ENCODE measurements around the gene FLII. TPM values are rescaled to one million over a fixed set of nuclear protein-coding genes. Genes with fewer than 3 reads are reported as not detected.

The FLII gene
- total and polyA plus RNA-seq, 4 donors = 77.4 to 133 (median 126) TPM

- 96% methylated on average over 22 of the region's 22 CpGs for WGBS (ENCODE audit: insufficient coverage)
- Histone ChIP-seq H3K4me3 (ENCODE audit: low read depth, low read length) (no peak overlapping the region), H3K9me3 (ENCODE audit: control insufficient read depth, insufficient read depth, low read length) (no peaks in the 10 kb centered on the region), H3K36me3 (ENCODE audit: control insufficient read depth, insufficient read depth, low read length) (peaks cover 82% of the 10 kb centered on the region), H3K27ac (ENCODE audit: low read depth, low read length) (no peak overlapping the region), H3K27me3 (ENCODE audit: control insufficient read depth, insufficient read depth, low read length) (no peaks in the 10 kb centered on the region), H3K4me1 (ENCODE audit: control insufficient read depth, insufficient read depth, low read length) (peaks cover 31% of the 10 kb centered on the region)
- DNase-seq (ENCODE audit: low read depth in 4 of 6, low spot score in 6 of 6) = no peak
Observed at GRCh38 chr17:18234853-18235380, 23.6 kb downstream of the FLII start.

GRCh38 chr17:18233803-18234518 lies 24.6 kb downstream of the FLII start:
- peaks cover 40% of the 10 kb centered on the region for H3K4me1 ChIP-seq (ENCODE audit: control insufficient read depth, insufficient read depth, low read length)
- peaks cover 80% of the 10 kb centered on the region for H3K36me3 ChIP-seq (ENCODE audit: control insufficient read depth, insufficient read depth, low read length)

GRCh38 chr17:18231164-18231563 lies 27.4 kb downstream of the FLII start:
- Histone ChIP-seq H3K4me3 (ENCODE audit: low read depth, low read length) (no peak overlapping the region), H3K27me3 (ENCODE audit: control insufficient read depth, insufficient read depth, low read length) (no peaks in the 10 kb centered on the region), H3K4me1 (ENCODE audit: control insufficient read depth, insufficient read depth, low read length) (peaks cover 68% of the 10 kb centered on the region), H3K9me3 (ENCODE audit: control insufficient read depth, insufficient read depth, low read length) (no peaks in the 10 kb centered on the region), H3K36me3 (ENCODE audit: control insufficient read depth, insufficient read depth, low read length) (peaks cover 61% of the 10 kb centered on the region), H3K27ac (ENCODE audit: low read depth, low read length) (peak overlapping the region; percentile 83)
- DNase-seq (ENCODE audit: low read depth in 4 of 6, low spot score in 6 of 6) = peak in 4 of 6 donors; percentile 36 to 80 (median 64)
- 24% methylated on average over 9 of the region's 9 CpGs for whole genome bisulfite sequencing (ENCODE audit: insufficient coverage)

More at GRCh38 chr17:18233803-18234518, 24.6 kb downstream of the FLII start:
- H3K27ac ChIP-seq (ENCODE audit: low read depth, low read length) = no peak overlapping the region
- DNase-seq (ENCODE audit: low read depth in 4 of 6, low spot score in 6 of 6) = no peak
- H3K27me3 ChIP-seq (ENCODE audit: control insufficient read depth, insufficient read depth, low read length) = no peaks in the 10 kb centered on the region
- WGBS (ENCODE audit: insufficient coverage) = 96% methylated on average over 22 of the region's 22 CpGs
- no peak overlapping the region for H3K4me3 ChIP-seq (ENCODE audit: low read depth, low read length)
- no peaks in the 10 kb centered on the region for H3K9me3 ChIP-seq (ENCODE audit: control insufficient read depth, insufficient read depth, low read length)

- no peak overlapping the region for H3K4me3 ChIP-seq (ENCODE audit: low read depth, low read length)
- WGBS (ENCODE audit: insufficient coverage) = 39% methylated on average over 13 of the region's 14 CpGs
- no peaks in the 10 kb centered on the region for H3K27me3 ChIP-seq (ENCODE audit: control insufficient read depth, insufficient read depth, low read length)
- peak in 4 of 6 donors; percentile 36 to 77 (median 59) for DNase-seq (ENCODE audit: low read depth in 4 of 6, low spot score in 6 of 6)
- peaks cover 72% of the 10 kb centered on the region for H3K4me1 ChIP-seq (ENCODE audit: control insufficient read depth, insufficient read depth, low read length)
- H3K9me3 ChIP-seq (ENCODE audit: control insufficient read depth, insufficient read depth, low read length) = no peaks in the 10 kb centered on the region
- H3K36me3 ChIP-seq (ENCODE audit: control insufficient read depth, insufficient read depth, low read length) = peaks cover 55% of the 10 kb centered on the region
- peak overlapping the region; percentile 83 for H3K27ac ChIP-seq (ENCODE audit: low read depth, low read length)
Observed at GRCh38 chr17:18230288-18231141, 28.0 kb downstream of the FLII start.

- no peaks in the 10 kb centered on the region for H3K27me3 ChIP-seq (ENCODE audit: control insufficient read depth, insufficient read depth, low read length)
- no peak for DNase-seq (ENCODE audit: low read depth in 4 of 6, low spot score in 6 of 6)
- peak overlapping the region; percentile 83 for H3K27ac ChIP-seq (ENCODE audit: low read depth, low read length)
- no peak overlapping the region for H3K4me3 ChIP-seq (ENCODE audit: low read depth, low read length)
- H3K4me1 ChIP-seq (ENCODE audit: control insufficient read depth, insufficient read depth, low read length) = peaks cover 77% of the 10 kb centered on the region
- H3K9me3 ChIP-seq (ENCODE audit: control insufficient read depth, insufficient read depth, low read length) = no peaks in the 10 kb centered on the region
- 73% methylated on average over 7 of the region's 7 CpGs for WGBS (ENCODE audit: insufficient coverage)
- peaks cover 48% of the 10 kb centered on the region for H3K36me3 ChIP-seq (ENCODE audit: control insufficient read depth, insufficient read depth, low read length)
Observed at GRCh38 chr17:18229771-18230170, 28.8 kb downstream of the FLII start.

- Histone ChIP-seq H3K4me3 (ENCODE audit: low read depth, low read length) (no peak overlapping the region), H3K9me3 (ENCODE audit: control insufficient read depth, insufficient read depth, low read length) (no peaks in the 10 kb centered on the region), H3K27me3 (ENCODE audit: control insufficient read depth, insufficient read depth, low read length) (no peaks in the 10 kb centered on the region), H3K27ac (ENCODE audit: low read depth, low read length) (peak overlapping the region; percentile 83), H3K4me1 (ENCODE audit: control insufficient read depth, insufficient read depth, low read length) (peaks cover 81% of the 10 kb centered on the region), H3K36me3 (ENCODE audit: control insufficient read depth, insufficient read depth, low read length) (peaks cover 45% of the 10 kb centered on the region)
- DNase-seq (ENCODE audit: low read depth in 4 of 6, low spot score in 6 of 6) = no peak
- 63% methylated on average over 3 of the region's 4 CpGs for WGBS (ENCODE audit: insufficient coverage)
Observed at GRCh38 chr17:18229254-18229653, 29.3 kb downstream of the FLII start.

GRCh38 chr17:18228176-18228682 lies 30.3 kb downstream of the FLII start:
- H3K4me1 ChIP-seq (ENCODE audit: control insufficient read depth, insufficient read depth, low read length) = peaks cover 84% of the 10 kb centered on the region
- WGBS (ENCODE audit: insufficient coverage) = 84% methylated on average over 10 of the region's 10 CpGs
- H3K27ac ChIP-seq (ENCODE audit: low read depth, low read length) = peak overlapping the region; percentile 27
- H3K4me3 ChIP-seq (ENCODE audit: low read depth, low read length) = no peak overlapping the region
- H3K36me3 ChIP-seq (ENCODE audit: control insufficient read depth, insufficient read depth, low read length) = peaks cover 34% of the 10 kb centered on the region
- H3K27me3 ChIP-seq (ENCODE audit: control insufficient read depth, insufficient read depth, low read length) = no peaks in the 10 kb centered on the region
- H3K9me3 ChIP-seq (ENCODE audit: control insufficient read depth, insufficient read depth, low read length) = no peaks in the 10 kb centered on the region
- no peak for DNase-seq (ENCODE audit: low read depth in 4 of 6, low spot score in 6 of 6)

GRCh38 chr17:18227635-18228034 lies 30.9 kb downstream of the FLII start:
- Histone ChIP-seq H3K9me3 (ENCODE audit: control insufficient read depth, insufficient read depth, low read length) (no peaks in the 10 kb centered on the region), H3K36me3 (ENCODE audit: control insufficient read depth, insufficient read depth, low read length) (peaks cover 28% of the 10 kb centered on the region), H3K4me3 (ENCODE audit: low read depth, low read length) (no peak overlapping the region), H3K27me3 (ENCODE audit: control insufficient read depth, insufficient read depth, low read length) (no peaks in the 10 kb centered on the region), H3K4me1 (ENCODE audit: control insufficient read depth, insufficient read depth, low read length) (peaks cover 81% of the 10 kb centered on the region), H3K27ac (ENCODE audit: low read depth, low read length) (no peak overlapping the region)
- 100% methylated on average over 4 of the region's 5 CpGs for WGBS (ENCODE audit: insufficient coverage)
- no peak for DNase-seq (ENCODE audit: low read depth in 4 of 6, low spot score in 6 of 6)

- H3K36me3 ChIP-seq (ENCODE audit: control insufficient read depth, insufficient read depth, low read length) = peaks cover 19% of the 10 kb centered on the region
- 16% methylated on average over 12 of the region's 16 CpGs for WGBS (ENCODE audit: insufficient coverage)
- peaks cover 68% of the 10 kb centered on the region for H3K4me1 ChIP-seq (ENCODE audit: control insufficient read depth, insufficient read depth, low read length)
- H3K27me3 ChIP-seq (ENCODE audit: control insufficient read depth, insufficient read depth, low read length) = no peaks in the 10 kb centered on the region
- peak in 1 of 6 donors; percentile 35 for DNase-seq (ENCODE audit: low read depth in 4 of 6, low spot score in 6 of 6)
- peak overlapping the region; percentile 75 for H3K4me3 ChIP-seq (ENCODE audit: low read depth, low read length)
- peak overlapping the region; percentile 80 for H3K27ac ChIP-seq (ENCODE audit: low read depth, low read length)
- no peaks in the 10 kb centered on the region for H3K9me3 ChIP-seq (ENCODE audit: control insufficient read depth, insufficient read depth, low read length)
Observed at GRCh38 chr17:18226284-18226945, 32.1 kb downstream of the FLII start.

Data from spinal cord (tissue), 10 donors.